ENCODE measurements around the gene NFE2L1. TPM values are rescaled to one million over a fixed set of nuclear protein-coding genes. Genes with fewer than 3 reads are reported as not detected.

NFE2L1 gene
- total RNA-seq, 1 experiment from 2014 or later = 149 TPM

GRCh38 chr17:48100591-48101011 lies 52.4 kb downstream of the NFE2L1 start:
- peak; percentile 62 for ATAC-seq
- peaks cover 5% of the 10 kb centered on the region; the same call in 1 of the 2 replicates for H3K27me3 Mint-ChIP-seq (ENCODE audit: low read depth)
- H3K9me3 Mint-ChIP-seq = peaks cover 10% of the 10 kb centered on the region
- no peaks in the 10 kb centered on the region for H3K36me3 Mint-ChIP-seq
- peak overlapping the region; percentile 87 for H3K4me3 Mint-ChIP-seq
- peak; percentile 74 for DNase-seq (ENCODE audit: low spot score)
- TF ChIP-seq ZNF232 (CRISPR knock-in tag; IDR thresholded peaks at IDR 0.05) (peak; percentile 72; the same call in 1 of the 2 replicates), NFE2L1 (CRISPR knock-in tag; IDR thresholded peaks at IDR 0.05) (0 out of 2 replicates have a peak, but pooled peaks have one; percentile 44), TEAD1 (CRISPR knock-in tag; IDR thresholded peaks at IDR 0.05) (no peak; the same call in 1 of the 2 replicates)
- peaks cover 11% of the 10 kb centered on the region for H3K4me1 Mint-ChIP-seq
- H3K27ac Mint-ChIP-seq = peak overlapping the region; percentile 97
- ChIA-PET POLR2A (interaction anchor here (1.0 to 1.5 kb wide), 6 partner anchors 16 to 52 kb away, joined by 3 to 8 read pairs (median 6); no protein-coding TSS in a partner anchor), CTCF (interaction anchor here (0.5 to 3.3 kb wide), 13 partner anchors 20 to 235 kb away, joined by 3 to 19 read pairs (median 3); partner anchors contain the start of gene CDK5RAP3)

GRCh38 chr17:48101012-48101720 lies 53.0 kb downstream of the NFE2L1 start, which contains the start of gene CBX1:
TSS of gene CBX1 (minus strand) at chr17:48101478. CDS start at chr17:48077004, 24,474 bp downstream.
- DNase-seq (ENCODE audit: low spot score) = peak; percentile 97
- CTCF ChIA-PET = interaction anchor here (0.5 to 3.3 kb wide), 13 partner anchors 21 to 307 kb away, joined by 3 to 19 read pairs (median 3); no protein-coding TSS in a partner anchor
- ATAC-seq = peak; percentile 90
- POLR2A ChIA-PET = interaction anchor here (0.7 to 1.5 kb wide), 8 partner anchors 17 to 52 kb away, joined by 3 to 8 read pairs (median 4); no protein-coding TSS in a partner anchor
- H3K4me1 Mint-ChIP-seq = peaks cover 11% of the 10 kb centered on the region
- H3K4me3 Mint-ChIP-seq = peak within 1 kb of the TSS; percentile 87
- no peaks in the 10 kb centered on the region for H3K36me3 Mint-ChIP-seq
- H3K27ac Mint-ChIP-seq = peak within 1 kb of the TSS; percentile 97
- H3K9me3 Mint-ChIP-seq = peaks cover 10% of the 10 kb centered on the region
- H3K27me3 Mint-ChIP-seq (ENCODE audit: low read depth) = peaks cover 5% of the 10 kb centered on the region; the same call in 1 of the 2 replicates
- TF ChIP-seq GTF2I (CRISPR knock-in tag; conservative IDR thresholded peaks at IDR 0.05) (no peak; the same call in 1 of the 2 replicates), E2F4 (CRISPR knock-in tag; IDR thresholded peaks at IDR 0.05; ENCODE audit: borderline replicate concordance, low read depth) (no peak; the same call in 1 of the 2 replicates), ZNF671 (CRISPR knock-in tag; IDR thresholded peaks at IDR 0.05) (no peak), NR2C2 (CRISPR knock-in tag; IDR thresholded peaks at IDR 0.05) (no peak), RELA (CRISPR knock-in tag; IDR thresholded peaks at IDR 0.05; ENCODE audit: borderline replicate concordance) (no peak), CBFB (CRISPR knock-in tag; IDR thresholded peaks at IDR 0.05; ENCODE audit: low read depth) (peak; percentile 60; the same call in 1 of the 2 replicates), ZBTB43 (CRISPR knock-in tag; IDR thresholded peaks at IDR 0.05) (0 out of 2 replicates have a peak, but pooled peaks have one; percentile 39), ESRRA (CRISPR knock-in tag; IDR thresholded peaks at IDR 0.05; ENCODE audit: borderline replicate concordance) (peak; percentile 43; the same call in 1 of the 2 replicates), ETV6 (CRISPR knock-in tag; IDR thresholded peaks at IDR 0.05) (peak; percentile 68), NFE2L1 (CRISPR knock-in tag; IDR thresholded peaks at IDR 0.05) (no peak), RORB (CRISPR knock-in tag; IDR thresholded peaks at IDR 0.05) (no peak), HMGXB4 (CRISPR knock-in tag; IDR thresholded peaks at IDR 0.05) (peak; percentile 91), CTCF (IDR thresholded peaks at IDR 0.05) (no peak), HMGA2 (CRISPR knock-in tag; IDR thresholded peaks at IDR 0.05) (no peak), IRF1 (CRISPR knock-in tag; IDR thresholded peaks at IDR 0.05) (no peak), AR (CRISPR knock-in tag; IDR thresholded peaks at IDR 0.05) (no peak), PRRX2 (CRISPR knock-in tag; IDR thresholded peaks at IDR 0.05) (no peak), ELF4 (CRISPR knock-in tag; IDR thresholded peaks at IDR 0.05; ENCODE audit: low read depth) (no peak), MXD4 (CRISPR knock-in tag; IDR thresholded peaks at IDR 0.05; ENCODE audit: borderline replicate concordance) (no peak), SMAD4 (CRISPR knock-in tag; IDR thresholded peaks at IDR 0.05) (0 out of 2 replicates have a peak, but pooled peaks have one; percentile 65), ZNF232 (CRISPR knock-in tag; IDR thresholded peaks at IDR 0.05) (no peak; the same call in 1 of the 2 replicates), USF2 (CRISPR knock-in tag; IDR thresholded peaks at IDR 0.05) (no peak)
